Ovary (tissue), 9 donors: ENCODE data around the gene VAV3. TPM values are rescaled to one million over a fixed set of nuclear protein-coding genes. Genes with fewer than 3 reads are reported as not detected.

Experiments used
- DNase-seq, 5 donors: peaks; one replicate each; pipeline ENCODE4 v3.0.0-alpha.2; 2019 to 2020
- H3K27ac ChIP-seq, 2 donors: fragments of 200-600 bp; one replicate each; pipeline versions ENCODE4 v1.5.1 to v1.8.0; 2019 to 2022
- H3K27me3 ChIP-seq: fragments of 200-600 bp; one replicate; pipeline ENCODE4 v1.8.0; 2022
- H3K36me3 ChIP-seq: fragments of 200-600 bp; sonication (generic); one replicate; pipeline ENCODE4 v1.5.1; 2019
- H3K4me1 ChIP-seq: one replicate; pipeline ENCODE4 v1.8.1; 2013; ENCODE audit warnings: mild to moderate bottlenecking, moderate library complexity; ENCODE audit not compliant: insufficient read depth
- H3K4me3 ChIP-seq: fragments of 200-600 bp; sonication (generic); one replicate; pipeline ENCODE4 v1.5.1; 2017
- H3K9me3 ChIP-seq, 2 donors: fragments of 200-600 bp in 1 of 2; sonication (generic) in 1 of 2; one replicate each; pipeline versions ENCODE4 v1.5.1 to v1.8.1; 2013 to 2019; ENCODE audit warnings: mild to moderate bottlenecking in 1 of 2, moderate library complexity in 1 of 2
- EP300 ChIP-seq: sonication (generic); formaldehyde crosslinking; IDR thresholded peaks from one replicate; pipeline ENCODE4 v1.6.1; 2017; ENCODE audit warnings: antibody characterized with exemption
- POLR2A ChIP-seq: fragments of 450-650 bp; IDR thresholded peaks from one replicate; pipeline ENCODE4 v1.6.1; 2017; ENCODE audit warnings: antibody characterized with exemption, mild to moderate bottlenecking, moderate library complexity
- WGBS, 3 donors: extraction: QIAGEN DNeasy Blood & Tissue Kit in 1 of 3; methylation state at CpG; one replicate each; pipeline versions ENCODE4 v1.1.5 to v1.1.7; 2013 to 2017; 5-methylcytosine and 5-hydroxymethylcytosine counted together
- intact Hi-C, 4 donors: fragments of 100-400 bp; cut with DNase I; formaldehyde crosslinking; loops; one replicate each; pipeline versions ENCODE4 v1.11.0 to v1.15.1; 2022 to 2023
- polyA plus RNA-seq, 2 donors: library from polyadenylated mRNA; stranded (reverse); fragments of 200-250 nt in 1 of 2; fragments of 350-450 nt in 1 of 2; fragmentation: Illumina TruSeq in 1 of 2; extraction: RNeasy Lipid Tissue Mini Kit (QIAGEN cat#74804) in 1 of 2; gene quantifications; one replicate each; pipeline ENCODE4 v1.2.3, GENCODE V29; 2013 to 2014
- total RNA-seq, 7 donors: library from RNA; depleted of rRNA in 2 of 7; stranded (reverse); fragments of >200 nt in 2 of 7; fragmentation: NEBNext Ultra II Directional in 3 of 7; extraction: Animal tissue kit (Norgen Biotek cat#: 25700) in 3 of 7; gene quantifications; one replicate each; pipeline versions ENCODE4 v1.1.0 to v1.2.4, GENCODE V29; 2016 to 2023
- TF ChIP-seq, protein P1 (sequence below), 3 donors: fragments of 450-650 bp in 2 of 3; fragments of 200-600 bp in 1 of 3; IDR thresholded peaks; one replicate each; pipeline versions ENCODE4 v1.5.1 to v1.8.0; 2016 to 2022; ENCODE audit warnings: antibody characterized with exemption in 3 of 3, mild to moderate bottlenecking in 1 of 3
- donor health status: DM: no; HTN: no; CAD: no; lungs with moderate emphysema.
- donor health status: DM: no; HTN: no; CAD: no.
- donor health status: Bipolar disorder and iron deficiency.
- donor health status: DM: yes; HTN: yes; CAD: no.
- donor health status: DM: no; HTN: no; CAD: no.
- donor health status: DM: yes; HTN: yes; CAD: no.

Gene VAV3
- total and polyA plus RNA-seq, 9 donors, result 0.78 to 7.4 (median 1.5) TPM

DNA sequence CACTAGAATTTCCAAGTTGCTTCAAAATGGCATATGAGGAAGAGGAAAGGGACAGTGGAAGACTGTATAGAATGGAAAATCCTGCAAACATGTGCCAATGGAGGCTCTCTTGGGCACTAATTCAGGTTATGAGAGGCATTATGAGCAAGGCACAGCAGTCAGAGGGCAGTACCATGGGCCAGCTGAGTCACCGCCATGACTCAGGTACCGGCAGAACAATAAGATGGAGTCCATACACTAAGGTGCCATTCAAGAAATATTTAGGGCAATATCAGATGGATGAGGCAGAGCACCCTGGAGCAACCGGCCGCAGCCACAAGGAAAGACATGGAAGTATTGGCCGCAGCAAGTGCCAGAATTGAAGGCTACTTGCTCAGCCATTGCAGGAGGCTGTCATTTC is 25.6 kb upstream of the VAV3 start:
- intact Hi-C loops, result no loop called here
- H3K9me3 ChIP-seq, result no peaks in the 10 kb centered on the region
- no peaks in the 10 kb centered on the region for H3K4me1 ChIP-seq
- H3K4me3 ChIP-seq, result no peak overlapping the region
- TF ChIP-seq, protein P1, sequence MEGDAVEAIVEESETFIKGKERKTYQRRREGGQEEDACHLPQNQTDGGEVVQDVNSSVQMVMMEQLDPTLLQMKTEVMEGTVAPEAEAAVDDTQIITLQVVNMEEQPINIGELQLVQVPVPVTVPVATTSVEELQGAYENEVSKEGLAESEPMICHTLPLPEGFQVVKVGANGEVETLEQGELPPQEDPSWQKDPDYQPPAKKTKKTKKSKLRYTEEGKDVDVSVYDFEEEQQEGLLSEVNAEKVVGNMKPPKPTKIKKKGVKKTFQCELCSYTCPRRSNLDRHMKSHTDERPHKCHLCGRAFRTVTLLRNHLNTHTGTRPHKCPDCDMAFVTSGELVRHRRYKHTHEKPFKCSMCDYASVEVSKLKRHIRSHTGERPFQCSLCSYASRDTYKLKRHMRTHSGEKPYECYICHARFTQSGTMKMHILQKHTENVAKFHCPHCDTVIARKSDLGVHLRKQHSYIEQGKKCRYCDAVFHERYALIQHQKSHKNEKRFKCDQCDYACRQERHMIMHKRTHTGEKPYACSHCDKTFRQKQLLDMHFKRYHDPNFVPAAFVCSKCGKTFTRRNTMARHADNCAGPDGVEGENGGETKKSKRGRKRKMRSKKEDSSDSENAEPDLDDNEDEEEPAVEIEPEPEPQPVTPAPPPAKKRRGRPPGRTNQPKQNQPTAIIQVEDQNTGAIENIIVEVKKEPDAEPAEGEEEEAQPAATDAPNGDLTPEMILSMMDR (IDR thresholded peaks at IDR 0.05), result no peak
- TF ChIP-seq POLR2A, result no peak
- TF ChIP-seq EP300, result no peak
- WGBS, 3 donors, result 93 to 96% (median 96%) methylated on average over 5 of the region's 5 CpGs
- H3K36me3 ChIP-seq, result no peaks in the 10 kb centered on the region
- no peaks in the 10 kb centered on the region for H3K27me3 ChIP-seq
- no peak overlapping the region for H3K27ac ChIP-seq
- no peak for DNase-seq

DNA sequence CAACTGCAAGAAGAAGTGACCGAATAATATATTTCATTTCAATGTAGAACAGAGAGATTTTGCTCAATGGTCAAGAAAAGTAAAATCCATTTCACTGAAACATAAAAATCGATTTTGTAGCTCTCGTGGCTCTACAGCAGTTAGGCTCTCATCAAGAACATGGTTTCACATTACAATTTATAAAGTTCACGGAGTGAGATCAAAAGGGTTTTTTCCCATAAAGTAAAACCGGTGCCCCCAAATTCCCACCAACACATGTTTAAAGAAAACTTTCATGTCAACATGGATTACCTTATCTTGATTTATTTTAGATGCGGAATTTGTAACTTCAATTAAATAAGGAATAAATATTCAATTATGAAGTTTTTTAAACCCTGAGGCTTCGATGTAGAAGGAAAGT is 16.3 kb upstream of the VAV3 start:
- intact Hi-C loops, result no loop called here
- WGBS, 3 donors, result 33 to 67% (median 44%) methylated on average over 7 of the region's 7 CpGs

DNA sequence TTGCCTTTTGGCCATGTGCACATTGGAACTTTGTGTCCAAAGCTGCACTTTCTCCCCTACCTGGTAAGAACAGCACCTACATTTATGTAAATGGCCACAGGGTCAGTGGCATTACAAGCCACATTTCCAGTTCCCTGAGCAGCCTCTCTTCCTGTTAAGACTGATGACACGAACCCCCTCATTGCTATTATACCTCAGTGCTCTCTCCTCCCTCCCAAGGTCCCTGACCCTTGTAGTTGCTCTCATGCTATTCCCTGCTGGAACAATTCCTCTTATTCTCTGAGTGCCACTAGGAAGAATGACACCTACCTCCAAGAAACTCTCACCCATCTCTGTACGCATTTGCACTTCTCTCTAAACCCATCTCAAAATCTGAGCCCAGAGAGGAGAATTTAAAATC is 14.9 kb upstream of the VAV3 start:
- Histone ChIP-seq H3K4me1 (no peaks in the 10 kb centered on the region), H3K4me3 (no peak overlapping the region), H3K9me3 (no peaks in the 10 kb centered on the region), H3K36me3 (no peaks in the 10 kb centered on the region), H3K27me3 (no peaks in the 10 kb centered on the region), H3K27ac (no peak overlapping the region)
- DNase-seq, result no peak
- WGBS, 3 donors, result 43 to 93% (median 72%) methylated on average over 1 to 2 of the region's 2 CpGs
- TF ChIP-seq, protein P1 (IDR thresholded peaks at IDR 0.05), result no peak
- TF ChIP-seq POLR2A (no peak), EP300 (no peak)
- intact Hi-C loops, result no loop called here

More for the DNA sequence above, 16.3 kb upstream of the VAV3 start:
- Histone ChIP-seq H3K27me3 (no peaks in the 10 kb centered on the region), H3K4me3 (no peak overlapping the region), H3K27ac (no peak overlapping the region), H3K36me3 (no peaks in the 10 kb centered on the region), H3K4me1 (no peaks in the 10 kb centered on the region), H3K9me3 (no peaks in the 10 kb centered on the region)
- DNase-seq, result no peak
- TF ChIP-seq EP300, result no peak
- no peak for TF ChIP-seq POLR2A
- TF ChIP-seq, protein P1 (IDR thresholded peaks at IDR 0.05), result no peak

DNA sequence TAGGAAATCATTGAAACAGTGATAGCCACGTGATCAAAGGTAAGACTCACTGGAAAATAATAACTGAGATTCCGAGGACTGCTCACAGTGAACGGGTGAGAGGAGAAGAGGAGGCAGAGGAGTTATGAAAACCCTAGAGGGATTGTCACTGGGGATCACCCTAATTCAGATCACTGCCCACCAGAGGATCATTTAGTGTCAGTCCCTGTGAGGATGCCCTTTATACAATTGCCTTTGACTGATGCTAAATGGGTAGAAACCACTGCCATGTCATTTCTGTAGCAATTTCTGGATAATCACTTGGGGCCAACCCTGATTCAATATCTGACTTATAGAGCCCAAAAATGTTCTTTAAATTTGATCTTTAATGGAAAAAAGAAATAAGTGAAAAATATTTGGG is 14.1 kb upstream of the VAV3 start:
- Histone ChIP-seq H3K4me1 (no peaks in the 10 kb centered on the region), H3K27ac (no peak overlapping the region), H3K9me3 (no peaks in the 10 kb centered on the region), H3K4me3 (no peak overlapping the region), H3K27me3 (no peaks in the 10 kb centered on the region), H3K36me3 (no peaks in the 10 kb centered on the region)
- WGBS, 3 donors, result 72 to 76% (median 73%) methylated on average over 3 of the region's 3 CpGs
- intact Hi-C loops, result no loop called here
- DNase-seq, result no peak
- TF ChIP-seq, protein P1 (IDR thresholded peaks at IDR 0.05), result no peak
- TF ChIP-seq EP300, result no peak
- no peak for TF ChIP-seq POLR2A
